H9 (cell line): ENCODE results near the gene C1QL4. TPM values are rescaled to one million over a fixed set of nuclear protein-coding genes. Genes with fewer than 3 reads are reported as not detected.
"Not testable (repeated sequence)": the region's sequence is repeated elsewhere in the genome, so short reads cannot be mapped to it uniquely, and the experiment has no call there.

Source experiments
- DNase-seq: peaks from one replicate; pipeline ENCODE4 v3.0.0-alpha.2; 2017
- H2AFZ ChIP-seq: one replicate; pipeline ENCODE4 v1.6.1; 2013; ENCODE audit warnings: mild to moderate bottlenecking, low read length, control low read depth, moderate library complexity
- H2AK5ac ChIP-seq: 2 replicates; pipeline ENCODE4 v1.6.1; 2013; ENCODE audit warnings: low read length, control low read depth, mixed read lengths; ENCODE audit not compliant: insufficient read length
- H2BK120ac ChIP-seq: one replicate; pipeline ENCODE4 v1.6.1; 2013; ENCODE audit warnings: low read depth, mild to moderate bottlenecking, low read length, control low read depth, inconsistent platforms; ENCODE audit not compliant: poor library complexity, severe bottlenecking
- H2BK12ac ChIP-seq: 2 replicates; pipeline ENCODE4 v1.6.1; 2013; ENCODE audit warnings: low read length, control low read depth, mixed read lengths, low read depth; ENCODE audit not compliant: insufficient read length
- H2BK15ac ChIP-seq: 2 replicates; pipeline ENCODE4 v1.6.1; 2013; ENCODE audit warnings: low read depth, low read length, control low read depth
- H2BK20ac ChIP-seq: one replicate; pipeline ENCODE4 v1.6.1; 2013; ENCODE audit warnings: low read depth, mild to moderate bottlenecking, low read length, control low read depth, inconsistent platforms; ENCODE audit not compliant: poor library complexity, severe bottlenecking
- H2BK5ac ChIP-seq: 2 replicates; pipeline ENCODE4 v1.6.1; 2013; ENCODE audit warnings: low read length, control low read depth, mixed read lengths; ENCODE audit not compliant: insufficient read length
- H3K14ac ChIP-seq: 2 replicates; pipeline ENCODE4 v1.6.1; 2013; ENCODE audit warnings: low read length, control low read depth; ENCODE audit not compliant: insufficient read depth
- H3K18ac ChIP-seq: 2 replicates; pipeline ENCODE4 v1.6.1; 2013; ENCODE audit warnings: low read depth, mild to moderate bottlenecking, mixed read lengths, low read length, control low read depth; ENCODE audit not compliant: insufficient read length
- H3K23ac ChIP-seq: 2 replicates; pipeline ENCODE4 v1.6.1; 2013; ENCODE audit warnings: low read length, control low read depth, mixed read lengths, low read depth; ENCODE audit not compliant: insufficient read length
- H3K23me2 ChIP-seq: 2 replicates; pipeline ENCODE4 v1.6.1; 2013; ENCODE audit warnings: low read depth, mild to moderate bottlenecking, mixed read lengths, low read length, control low read depth; ENCODE audit not compliant: insufficient read length, poor library complexity, severe bottlenecking
- H3K27ac ChIP-seq: 2 replicates; pipeline ENCODE4 v1.5.1; 2013; ENCODE audit warnings: low read length, control low read depth, mixed read lengths, low read depth; ENCODE audit not compliant: insufficient read length
- H3K27me3 ChIP-seq: 2 replicates; pipeline ENCODE4 v1.6.1; 2013; ENCODE audit warnings: low read length, control low read depth, inconsistent platforms; ENCODE audit not compliant: insufficient read depth
- H3K4ac ChIP-seq: 2 replicates; pipeline ENCODE4 v1.6.1; 2013; ENCODE audit warnings: low read depth, mild to moderate bottlenecking, control low read depth, inconsistent platforms, low read length, moderate library complexity
- H3K4me1 ChIP-seq: 2 replicates; pipeline ENCODE4 v1.6.1; 2013; ENCODE audit warnings: low read length, control low read depth, inconsistent platforms; ENCODE audit not compliant: insufficient read depth
- H3K4me2 ChIP-seq: 2 replicates; pipeline ENCODE4 v1.6.1; 2013; ENCODE audit warnings: low read length, control low read depth, mixed read lengths; ENCODE audit not compliant: insufficient read length, insufficient read depth
- H3K56ac ChIP-seq: 2 replicates; pipeline ENCODE4 v1.6.1; 2013; ENCODE audit warnings: low read depth, mild to moderate bottlenecking, mixed read lengths, low read length, control low read depth; ENCODE audit not compliant: insufficient read length
- H3K79me1 ChIP-seq: 2 replicates; pipeline ENCODE4 v1.6.1; 2013; ENCODE audit warnings: low read depth, mild to moderate bottlenecking, moderate library complexity, low read length, control low read depth, inconsistent platforms; ENCODE audit not compliant: insufficient read depth, poor library complexity, severe bottlenecking
- H3K79me2 ChIP-seq: 2 replicates; pipeline ENCODE4 v1.6.1; 2013; ENCODE audit warnings: low read length, control low read depth, inconsistent platforms; ENCODE audit not compliant: insufficient read depth
- H3K9ac ChIP-seq: 2 replicates; pipeline ENCODE4 v1.6.1; 2013; ENCODE audit warnings: low read length, control low read depth, mixed read lengths; ENCODE audit not compliant: insufficient read length; ENCODE audit errors: extremely low read depth
- H3K9me3 ChIP-seq: one replicate; pipeline ENCODE4 v1.6.1; 2013; ENCODE audit warnings: low read depth, low read length, inconsistent platforms; ENCODE audit not compliant: control insufficient read depth
- H3T11ph ChIP-seq: one replicate; pipeline ENCODE4 v1.6.1; 2013; ENCODE audit warnings: mild to moderate bottlenecking, low read length, control low read depth, inconsistent platforms
- H4K20me1 ChIP-seq: one replicate; pipeline ENCODE4 v1.6.1; 2013; ENCODE audit not compliant: control insufficient read depth, insufficient read length, insufficient read depth
- H4K5ac ChIP-seq: 2 replicates; pipeline ENCODE4 v1.6.1; 2013; ENCODE audit warnings: low read depth, mild to moderate bottlenecking, mixed read lengths, low read length, control low read depth; ENCODE audit not compliant: insufficient read length
- H4K8ac ChIP-seq: replicated peaks from 2 replicates; pipeline ENCODE4 v1.6.1; 2013; ENCODE audit warnings: low read length, control low read depth, mixed read lengths, low read depth; ENCODE audit not compliant: insufficient read length
- H4K91ac ChIP-seq: 2 replicates; pipeline ENCODE4 v1.6.1; 2013; ENCODE audit warnings: low read depth, mild to moderate bottlenecking, moderate library complexity, mixed read lengths, low read length, control low read depth; ENCODE audit not compliant: insufficient read length
- H3K27ac Mint-ChIP-seq, 3 experiments: 2 replicates in 2 of 3; 3 replicates in 1 of 3; pipeline ENCODE4 v1.8.0; 2020 to 2021; ENCODE audit warnings: mixed read lengths in 3 of 3, mild to moderate bottlenecking in 1 of 3, moderate library complexity in 1 of 3
- H3K27me3 Mint-ChIP-seq: 2 replicates; pipeline ENCODE4 v1.8.0; 2021; ENCODE audit warnings: low read depth, mild to moderate bottlenecking, moderate library complexity, mixed read lengths
- H3K36me3 Mint-ChIP-seq, 3 experiments: 2 replicates in 2 of 3; 3 replicates in 1 of 3; pipeline ENCODE4 v1.8.0; 2020 to 2021; ENCODE audit warnings: low read depth in 3 of 3, mixed read lengths in 3 of 3; ENCODE audit not compliant: insufficient read depth in 1 of 3
- H3K4me1 Mint-ChIP-seq, 2 experiments: 2 replicates each; pipeline ENCODE4 v1.8.0; 2020; ENCODE audit warnings: mixed read lengths in 2 of 2
- H3K4me3 Mint-ChIP-seq, 2 experiments: 2 replicates in 1 of 2; 3 replicates in 1 of 2; pipeline ENCODE4 v1.8.0; 2020 to 2021; ENCODE audit warnings: mild to moderate bottlenecking in 2 of 2, mixed read lengths in 2 of 2, moderate library complexity in 1 of 2
- H3K9me3 Mint-ChIP-seq, 2 experiments: 2 replicates in 1 of 2; 3 replicates in 1 of 2; pipeline ENCODE4 v1.8.0; 2020; ENCODE audit warnings: mild to moderate bottlenecking in 2 of 2, mixed read lengths in 2 of 2, moderate library complexity in 1 of 2
- WGBS: extraction: QIAGEN DNeasy Blood & Tissue Kit; methylation state at CpG from one replicate; pipeline ENCODE4 v1.1.7; 2013; ENCODE audit warnings: missing lambda C conversion rate, low lambda C conversion rate, mixed read lengths; ENCODE audit not compliant: insufficient read length; ENCODE audit errors: extremely low coverage; 5-methylcytosine and 5-hydroxymethylcytosine counted together
- total RNA-seq: library from RNA; stranded (reverse); gene quantifications from 2 replicates; pipeline ENCODE4 v1.2.1, GENCODE V29; 2021
- TF ChIP-seq, protein P1 (sequence below): fragments of 200-600 bp; sonication (generic); conservative IDR thresholded peaks from 3 replicates; pipeline ENCODE4 v1.8.0; 2021; ENCODE audit warnings: antibody characterized with exemption, mild to moderate bottlenecking

C1QL4 gene
- total RNA-seq, 1 experiment from 2014 or later: 1.9 TPM

DNA sequence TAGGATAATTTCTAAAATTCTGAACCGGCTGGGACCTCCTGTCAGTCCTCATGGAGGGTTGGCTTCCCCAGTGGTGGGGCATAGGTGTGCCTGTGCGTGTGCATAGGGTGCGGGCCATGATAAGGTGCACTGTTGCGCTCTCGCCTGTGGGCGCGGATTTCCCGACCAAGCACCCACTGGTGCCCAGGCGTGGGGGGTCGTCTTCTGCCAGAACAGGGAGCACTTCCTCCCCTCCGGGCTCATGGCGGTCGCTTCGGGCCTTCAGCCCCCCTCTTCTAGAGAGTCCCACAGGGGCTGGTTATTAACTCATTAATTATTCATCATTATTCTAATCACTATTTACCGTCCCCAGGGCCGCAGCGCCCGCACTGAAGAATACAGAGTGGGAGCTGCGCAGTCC is 2.8 kb downstream of the C1QL4 start:
- no peak overlapping the region for H3T11ph ChIP-seq
- Mint-ChIP-seq H3K27ac (no peak overlapping the region), H3K36me3 (peaks cover 7 to 20% (median 19%) of the 10 kb centered on the region in 3 experiments; a peak in 6 of 7 replicates), H3K27me3 (peaks cover 68% of the 10 kb centered on the region), H3K4me1 (peaks cover 20 to 26% of the 10 kb centered on the region in 2 experiments), H3K4me3 (no peak overlapping the region), H3K9me3 (peaks cover 0 to 3% of the 10 kb centered on the region in 2 experiments; a peak in 1 of 5 replicates)
- no peaks in the 10 kb centered on the region for H4K20me1 ChIP-seq
- TF ChIP-seq, protein P1, sequence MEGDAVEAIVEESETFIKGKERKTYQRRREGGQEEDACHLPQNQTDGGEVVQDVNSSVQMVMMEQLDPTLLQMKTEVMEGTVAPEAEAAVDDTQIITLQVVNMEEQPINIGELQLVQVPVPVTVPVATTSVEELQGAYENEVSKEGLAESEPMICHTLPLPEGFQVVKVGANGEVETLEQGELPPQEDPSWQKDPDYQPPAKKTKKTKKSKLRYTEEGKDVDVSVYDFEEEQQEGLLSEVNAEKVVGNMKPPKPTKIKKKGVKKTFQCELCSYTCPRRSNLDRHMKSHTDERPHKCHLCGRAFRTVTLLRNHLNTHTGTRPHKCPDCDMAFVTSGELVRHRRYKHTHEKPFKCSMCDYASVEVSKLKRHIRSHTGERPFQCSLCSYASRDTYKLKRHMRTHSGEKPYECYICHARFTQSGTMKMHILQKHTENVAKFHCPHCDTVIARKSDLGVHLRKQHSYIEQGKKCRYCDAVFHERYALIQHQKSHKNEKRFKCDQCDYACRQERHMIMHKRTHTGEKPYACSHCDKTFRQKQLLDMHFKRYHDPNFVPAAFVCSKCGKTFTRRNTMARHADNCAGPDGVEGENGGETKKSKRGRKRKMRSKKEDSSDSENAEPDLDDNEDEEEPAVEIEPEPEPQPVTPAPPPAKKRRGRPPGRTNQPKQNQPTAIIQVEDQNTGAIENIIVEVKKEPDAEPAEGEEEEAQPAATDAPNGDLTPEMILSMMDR: no peak
- H3K4me2 ChIP-seq: no peak overlapping the region
- H3K9me3 ChIP-seq: no peaks in the 10 kb centered on the region
- H2BK12ac ChIP-seq: no peak overlapping the region
- H3K27ac ChIP-seq: no peak overlapping the region
- no peak overlapping the region for H2AK5ac ChIP-seq
- no peaks in the 10 kb centered on the region for H3K79me2 ChIP-seq
- no peak overlapping the region for H2BK120ac ChIP-seq
- no peak overlapping the region for H2AFZ ChIP-seq
- peaks cover 9% of the 10 kb centered on the region for H3K23me2 ChIP-seq
- H4K8ac ChIP-seq: no peak overlapping the region
- H3K4me1 ChIP-seq: no peaks in the 10 kb centered on the region
- H3K79me1 ChIP-seq: no peaks in the 10 kb centered on the region
- H3K4ac ChIP-seq: no peak overlapping the region
- H4K5ac ChIP-seq: no peak overlapping the region
- H3K56ac ChIP-seq: no peak overlapping the region
- H3K23ac ChIP-seq: no peak overlapping the region
- peaks cover 44% of the 10 kb centered on the region; the same call in 1 of the 2 replicates for H3K27me3 ChIP-seq
- H3K18ac ChIP-seq: no peak overlapping the region
- H3K9ac ChIP-seq: no peak overlapping the region
- no peak overlapping the region for H4K91ac ChIP-seq
- H2BK15ac ChIP-seq: no peak overlapping the region
- whole genome bisulfite sequencing: no CpG with 5 or more reads among the region's 19 CpGs
- no peak overlapping the region for H2BK5ac ChIP-seq
- no peak overlapping the region for H3K14ac ChIP-seq
- H2BK20ac ChIP-seq: no peak overlapping the region
- no peak for DNase-seq

DNA sequence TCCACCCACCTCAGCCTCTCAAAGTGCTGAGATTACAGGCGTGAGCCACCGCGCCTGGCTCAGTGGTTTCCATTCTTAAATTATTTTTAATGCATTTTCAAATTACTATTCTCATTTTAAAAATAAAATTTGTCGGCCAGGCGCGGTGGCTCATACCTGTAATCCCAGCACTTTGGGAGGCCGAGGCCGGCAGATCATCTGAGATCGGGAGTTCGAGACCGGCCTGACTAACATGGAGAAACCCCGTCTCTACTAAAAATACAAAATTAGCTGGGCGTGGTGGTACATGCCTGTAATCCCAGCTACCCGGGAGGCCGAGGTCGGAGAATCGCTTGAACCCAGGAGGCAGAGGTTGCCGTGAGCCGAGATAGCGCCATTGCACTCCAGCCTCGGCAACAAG is 3.2 kb downstream of the C1QL4 start:
- H3K27me3 Mint-ChIP-seq: peaks cover 63% of the 10 kb centered on the region
- DNase-seq, H3K27ac Mint-ChIP-seq: not testable (repeated sequence)

More for the DNA sequence above, 3.2 kb downstream of the C1QL4 start:
- not testable (repeated sequence) for H2AFZ ChIP-seq, H3K27ac ChIP-seq, H3K56ac ChIP-seq, H3K14ac ChIP-seq, H2BK5ac ChIP-seq, H3K9ac ChIP-seq, H2BK20ac ChIP-seq, H3K18ac ChIP-seq, H4K91ac ChIP-seq, H4K20me1 ChIP-seq, H3K79me2 ChIP-seq, H4K5ac ChIP-seq, H3K9me3 Mint-ChIP-seq, H3K4me3 Mint-ChIP-seq, H2BK15ac ChIP-seq, H3K23ac ChIP-seq, H2AK5ac ChIP-seq, H3K4ac ChIP-seq, H3K23me2 ChIP-seq, H3K4me2 ChIP-seq, H2BK120ac ChIP-seq, H3K4me1 ChIP-seq, H3K9me3 ChIP-seq, H2BK12ac ChIP-seq, H3T11ph ChIP-seq, H4K8ac ChIP-seq, H3K79me1 ChIP-seq
- Mint-ChIP-seq H3K4me1 (peaks cover 15 to 21% of the 10 kb centered on the region in 2 experiments), H3K36me3 (peaks cover 7 to 24% (median 24%) of the 10 kb centered on the region in 3 experiments; a peak in 6 of 7 replicates)
- peaks cover 41% of the 10 kb centered on the region; the same call in 1 of the 2 replicates for H3K27me3 ChIP-seq
- no CpG with 5 or more reads among the region's 21 CpGs for WGBS
